Stimulated activated CD8-positive, alpha-beta memory T cell treated with anti-CD3 and anti-CD28 coated beads, Interleukin-4, amount 100 ng/mL, for 24 hours (primary cell): ENCODE measurements around the gene PAQR8.
A peak's percentile ranks its signal among the peaks of the same experiment; 100 is the strongest.
"Not testable (repeated sequence)": the region's sequence is repeated elsewhere in the genome, so short reads cannot be mapped to it uniquely, and the experiment has no call there.

Experiments
- DNase-seq: peaks from one replicate; pipeline ENCODE4 v3.0.0-alpha.2; 2020; ENCODE audit warnings: low read depth

PAQR8 gene

DNA sequence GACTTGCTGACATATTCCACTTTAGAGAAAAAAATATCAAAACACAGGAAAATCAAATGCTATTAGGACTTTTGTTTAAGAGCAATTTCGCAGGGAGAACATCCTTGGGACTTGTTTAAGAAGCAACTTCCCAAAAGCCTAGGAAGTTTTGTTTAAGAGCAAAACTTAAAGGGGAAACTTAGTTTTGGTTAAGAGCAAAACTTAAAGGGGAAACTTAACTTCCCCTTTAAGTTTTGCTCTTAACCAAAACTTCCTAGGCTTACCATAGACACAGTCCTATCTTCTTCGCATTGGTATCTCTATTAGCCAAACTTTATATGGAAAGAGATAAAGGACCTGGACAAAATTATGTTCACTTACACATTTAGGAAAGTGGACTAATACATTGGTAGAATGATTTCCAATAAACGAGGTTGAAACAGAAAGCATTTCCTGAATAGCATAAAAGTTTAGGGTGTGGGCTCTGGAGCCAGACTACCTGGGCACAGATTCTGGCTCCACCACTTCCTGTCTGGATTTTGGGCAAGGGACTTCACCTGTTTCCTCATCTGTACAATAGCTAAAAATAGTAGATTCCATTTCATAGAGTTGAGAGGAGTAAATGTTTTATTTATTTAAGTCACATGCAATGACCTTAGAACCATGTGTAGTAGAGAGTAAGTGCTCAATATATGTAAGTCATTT, 15.7 kb downstream of the PAQR8 start:
- no peak for DNase-seq

DNA sequence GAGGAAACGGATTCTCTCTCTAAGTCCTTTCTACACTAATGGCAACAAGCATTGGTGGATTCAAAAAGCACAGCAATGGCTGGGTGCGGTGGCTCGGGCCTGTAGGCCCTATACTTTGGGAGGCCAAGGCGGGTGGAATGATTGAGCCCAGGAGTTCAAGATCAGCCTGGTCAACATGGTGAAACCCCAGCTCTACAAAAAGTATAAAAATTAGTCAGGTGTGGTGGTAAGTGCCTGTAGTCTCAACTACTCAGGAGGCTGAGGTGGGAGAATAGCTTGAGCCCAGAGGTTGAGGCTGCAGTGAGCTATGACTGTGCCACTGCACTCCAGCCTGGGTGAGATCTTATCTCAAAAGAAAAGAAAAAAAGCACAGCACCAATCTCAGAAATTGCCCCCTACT, 19.3 kb downstream of the PAQR8 start:
- DNase-seq, result no peak

DNA sequence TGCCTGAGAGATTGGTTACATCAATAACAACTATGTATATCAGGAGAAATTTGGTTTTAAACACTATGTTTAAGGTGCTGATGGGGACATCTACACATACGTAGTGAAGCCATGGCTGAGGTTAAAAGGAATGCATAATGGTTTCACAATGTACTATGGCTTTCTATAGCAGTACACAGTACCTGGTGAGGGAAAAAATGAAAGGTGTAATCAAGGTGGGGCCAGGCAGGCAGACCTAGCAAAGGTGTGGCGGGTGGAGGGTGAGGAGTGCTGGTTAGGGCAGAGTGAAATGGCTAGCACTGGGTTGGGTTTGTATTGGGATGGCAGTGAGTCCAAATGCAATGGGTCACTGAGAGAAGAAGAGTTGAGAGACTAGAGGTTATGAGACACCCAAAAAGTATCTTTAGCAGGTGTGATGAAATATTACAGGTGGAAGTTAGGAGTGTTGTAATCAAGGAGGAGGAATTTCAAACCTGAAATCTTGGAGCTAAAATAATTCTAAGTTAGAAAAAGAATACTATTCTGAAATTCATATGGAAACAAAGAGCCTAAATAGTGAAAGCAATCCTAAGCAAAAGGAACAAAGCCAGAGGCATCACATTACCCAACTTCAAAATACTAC, 22.3 kb downstream of the PAQR8 start:
- no peak for DNase-seq

DNA sequence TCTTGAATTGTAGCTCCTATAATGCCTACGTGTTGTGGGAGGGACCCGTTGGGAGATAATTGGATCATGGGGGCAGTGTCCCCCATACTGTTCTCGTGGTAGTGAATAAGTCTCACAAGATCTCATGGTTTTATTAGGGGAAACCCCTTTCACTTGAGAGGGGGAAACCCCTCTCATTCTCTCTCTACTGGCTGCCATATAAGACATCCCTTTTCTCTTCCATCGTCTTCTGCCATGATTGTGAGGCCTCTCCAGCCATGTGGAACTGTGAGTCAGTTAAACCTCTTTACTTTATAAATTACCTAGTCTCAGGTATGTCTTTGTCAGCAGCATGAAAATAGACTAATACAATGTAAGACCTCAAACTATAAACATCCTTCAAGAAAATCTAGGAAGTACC, 23.1 kb downstream of the PAQR8 start:
- no peak for DNase-seq

DNA sequence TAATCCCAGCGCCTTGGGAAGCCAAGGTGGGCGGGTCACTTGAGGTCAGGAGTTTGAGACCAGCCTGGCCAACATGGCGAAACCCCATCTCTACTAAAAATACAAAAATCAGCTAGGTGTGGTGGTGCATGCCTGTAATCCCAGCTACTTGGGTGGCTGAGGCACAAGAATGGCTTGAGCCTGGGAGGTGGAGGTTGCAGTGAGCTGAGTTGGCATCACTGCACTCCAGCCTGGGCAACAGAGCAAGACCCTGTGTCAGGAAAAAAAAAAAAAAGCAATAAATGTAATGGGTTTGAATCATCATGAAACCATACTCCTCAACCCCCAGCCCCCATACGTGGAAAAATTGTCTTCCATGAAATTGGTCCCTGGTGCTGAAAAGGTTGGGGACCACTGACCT, 26.2 kb downstream of the PAQR8 start:
- not testable (repeated sequence) for DNase-seq

DNA sequence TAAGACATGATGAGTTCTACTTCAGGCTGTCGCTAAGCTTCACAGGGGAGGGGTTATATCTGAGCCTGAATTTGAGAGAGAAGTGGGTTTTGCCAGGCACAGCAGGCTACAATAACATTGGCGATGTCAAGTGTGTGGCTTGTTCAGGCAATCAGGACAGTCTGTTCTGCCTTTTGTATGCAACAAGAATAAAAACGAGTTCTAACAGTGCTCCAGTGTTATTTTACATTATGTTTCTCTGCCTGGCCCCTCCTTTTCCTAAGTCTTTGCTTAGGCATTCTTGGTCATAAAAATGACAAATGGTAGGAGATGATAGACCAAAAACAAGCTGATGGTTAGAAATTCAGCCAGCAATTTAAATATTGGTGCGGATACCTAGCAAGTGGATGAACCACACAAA, 26.8 kb downstream of the PAQR8 start:
- no peak for DNase-seq

DNA sequence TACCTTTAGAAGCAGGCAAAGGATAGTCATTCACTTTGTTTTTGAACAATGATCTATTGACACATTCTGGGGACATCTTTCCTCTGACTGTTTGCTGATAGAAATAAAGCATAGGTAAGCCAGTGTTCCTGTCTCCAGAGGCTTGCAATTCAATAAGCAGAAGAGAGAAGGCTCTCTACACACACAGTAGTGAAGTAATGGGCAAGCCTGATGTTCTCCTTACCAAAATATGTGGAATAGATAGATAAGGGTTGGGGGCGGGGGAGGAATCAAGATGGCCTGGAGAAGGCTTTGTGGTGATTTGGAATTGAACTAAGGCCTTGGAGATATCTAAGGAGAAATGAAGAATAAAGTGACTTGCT, 27.3 kb downstream of the PAQR8 start:
- DNase-seq, result no peak

DNA sequence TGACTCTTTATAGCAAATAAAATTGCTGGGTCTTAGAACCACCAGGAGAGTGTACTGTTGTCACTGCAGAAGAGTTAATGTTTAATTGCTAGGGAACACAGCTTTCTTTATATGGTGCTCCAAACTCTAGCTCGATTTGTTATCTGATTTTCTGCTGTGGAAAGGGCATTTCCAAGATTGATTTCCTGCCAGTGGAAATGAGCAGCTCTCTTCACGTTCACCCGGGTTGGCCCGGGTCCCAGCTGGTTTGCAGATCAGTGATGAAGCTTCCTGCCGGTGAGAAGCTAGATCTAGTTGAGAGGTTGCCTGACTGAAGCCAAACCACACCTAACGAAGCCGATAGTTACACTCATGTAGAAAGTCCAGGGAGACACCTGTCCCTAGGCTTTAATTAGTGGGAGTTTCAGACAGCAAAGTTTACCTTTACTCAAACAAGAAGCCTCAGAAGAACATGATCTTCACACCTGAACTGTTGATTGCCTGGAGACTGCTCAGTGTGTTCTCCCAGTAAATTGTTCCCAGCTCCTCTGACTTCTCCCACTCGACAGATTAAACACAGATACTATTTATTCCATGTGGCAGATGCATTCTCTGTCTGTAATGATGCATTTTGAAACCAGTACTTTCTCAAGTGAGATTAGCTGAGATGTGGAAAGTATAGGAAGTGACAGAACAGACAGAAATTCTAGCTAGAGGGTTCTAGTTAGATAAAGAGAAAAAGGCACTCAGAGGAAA, 27.8 kb downstream of the PAQR8 start:
- no peak for DNase-seq

DNA sequence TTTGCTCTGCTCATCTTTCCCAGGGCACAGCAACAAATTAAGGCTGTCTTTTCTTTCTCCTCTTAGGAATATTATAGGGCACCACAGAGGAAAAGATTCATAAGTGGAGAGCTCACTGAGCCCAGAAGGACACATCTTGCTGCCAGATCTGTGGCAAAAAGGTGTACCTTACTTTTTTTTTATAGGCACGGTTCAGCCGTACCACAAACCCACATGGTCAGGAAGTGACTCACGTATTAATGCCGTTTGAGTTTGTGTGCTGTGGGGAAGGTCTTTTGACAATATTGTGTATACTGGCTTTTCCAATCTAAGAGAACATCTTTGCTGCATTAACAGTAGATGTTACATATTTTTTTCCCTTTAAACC, 28.4 kb downstream of the PAQR8 start:
- DNase-seq, result peak; percentile 19

DNA sequence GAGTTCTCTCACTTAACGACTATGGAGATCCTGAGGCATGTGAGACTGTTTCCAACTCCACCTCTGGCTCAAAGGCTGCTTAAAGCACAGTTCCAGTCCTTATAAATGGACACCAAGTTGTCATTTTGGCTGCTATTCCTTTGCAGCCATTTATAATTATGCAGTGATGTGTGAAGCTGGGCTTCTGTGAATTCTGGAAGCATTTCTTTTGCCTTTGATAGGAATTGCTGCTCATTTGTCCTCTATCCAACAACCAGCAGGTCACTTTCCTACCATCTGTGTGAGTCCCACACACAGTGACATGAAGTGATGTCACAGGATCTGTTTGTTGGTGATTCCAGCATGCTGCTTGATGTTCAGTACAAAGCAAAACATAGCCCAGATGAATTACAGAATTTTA, 29.6 kb downstream of the PAQR8 start:
- no peak for DNase-seq

DNA sequence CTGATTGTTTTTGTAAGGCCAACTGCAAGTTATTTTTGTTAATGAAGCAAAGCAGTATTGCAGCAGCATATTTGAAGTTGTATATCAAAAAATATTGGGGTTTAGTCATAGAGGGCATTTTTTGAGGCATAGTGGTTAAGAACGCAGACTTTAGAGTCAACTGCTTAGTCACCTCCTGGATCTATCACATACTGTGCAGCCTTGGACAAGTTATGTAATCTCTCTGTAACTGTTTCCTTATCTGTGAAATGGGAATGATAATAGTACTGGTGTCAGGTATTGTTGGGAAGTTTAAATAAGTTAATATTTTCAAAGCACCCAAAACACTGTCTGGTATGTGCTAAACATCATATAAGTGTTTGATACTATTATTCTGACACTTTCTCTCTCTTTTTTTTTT, 31.0 kb downstream of the PAQR8 start:
- no peak for DNase-seq

DNA sequence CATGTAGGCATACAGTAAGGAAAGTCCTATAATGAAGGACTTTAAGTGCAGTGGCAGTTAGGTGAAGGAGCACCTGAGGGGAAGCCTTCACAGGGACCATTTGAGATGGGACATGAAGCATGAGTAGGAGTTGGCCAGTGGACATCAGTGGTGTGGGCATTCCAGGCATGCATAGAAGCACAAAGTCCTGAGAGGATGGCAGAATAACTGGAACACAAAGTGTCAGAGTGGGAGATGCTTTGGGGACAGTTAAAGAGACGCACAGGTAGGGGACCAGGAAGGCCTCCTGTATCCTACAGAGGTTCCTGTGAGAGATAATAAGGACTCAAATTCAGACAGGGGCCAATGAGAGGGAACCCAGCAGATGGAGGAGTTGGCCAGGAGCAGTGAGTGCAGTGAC, 31.8 kb downstream of the PAQR8 start:
- no peak for DNase-seq

DNA sequence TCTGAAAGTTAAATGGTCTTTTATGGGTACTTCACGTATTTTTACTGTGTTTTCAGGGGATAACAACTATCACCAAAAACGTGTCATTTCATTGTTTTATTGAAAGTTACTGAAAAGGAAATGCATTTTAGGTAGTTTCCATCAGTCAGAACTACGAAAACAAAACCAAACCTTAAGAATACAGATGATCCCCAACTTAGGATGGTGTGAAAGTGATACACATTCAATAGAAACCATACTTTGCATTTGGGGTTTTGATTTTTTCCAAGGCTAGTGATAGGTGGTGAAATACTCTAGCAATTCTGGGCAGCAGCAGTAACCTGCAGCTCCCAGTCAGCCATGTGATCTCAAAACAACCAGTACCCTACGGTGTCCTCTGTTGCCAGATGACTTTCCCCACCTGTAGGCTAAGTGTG, 32.3 kb downstream of the PAQR8 start:
- no peak for DNase-seq

DNA sequence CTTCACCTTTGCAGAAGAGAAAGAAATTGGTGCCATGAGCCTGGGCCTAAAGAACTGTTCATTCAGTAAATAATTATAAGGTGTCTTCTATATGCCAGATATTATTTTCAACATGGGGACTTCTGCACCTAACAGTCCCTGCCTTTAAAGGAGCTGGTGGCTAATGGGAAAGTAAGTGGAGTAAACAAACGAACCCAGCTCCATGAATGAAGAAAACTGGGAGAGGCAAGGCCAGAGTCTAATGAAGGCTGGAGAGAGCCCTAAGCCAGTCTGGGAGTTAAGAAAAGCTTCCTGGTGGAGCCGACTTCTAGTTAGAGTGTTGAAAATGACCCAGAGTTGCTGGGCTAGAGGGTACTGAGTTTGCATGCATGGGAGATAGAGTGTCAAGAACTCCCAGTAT, 34.0 kb downstream of the PAQR8 start:
- no peak for DNase-seq

DNA sequence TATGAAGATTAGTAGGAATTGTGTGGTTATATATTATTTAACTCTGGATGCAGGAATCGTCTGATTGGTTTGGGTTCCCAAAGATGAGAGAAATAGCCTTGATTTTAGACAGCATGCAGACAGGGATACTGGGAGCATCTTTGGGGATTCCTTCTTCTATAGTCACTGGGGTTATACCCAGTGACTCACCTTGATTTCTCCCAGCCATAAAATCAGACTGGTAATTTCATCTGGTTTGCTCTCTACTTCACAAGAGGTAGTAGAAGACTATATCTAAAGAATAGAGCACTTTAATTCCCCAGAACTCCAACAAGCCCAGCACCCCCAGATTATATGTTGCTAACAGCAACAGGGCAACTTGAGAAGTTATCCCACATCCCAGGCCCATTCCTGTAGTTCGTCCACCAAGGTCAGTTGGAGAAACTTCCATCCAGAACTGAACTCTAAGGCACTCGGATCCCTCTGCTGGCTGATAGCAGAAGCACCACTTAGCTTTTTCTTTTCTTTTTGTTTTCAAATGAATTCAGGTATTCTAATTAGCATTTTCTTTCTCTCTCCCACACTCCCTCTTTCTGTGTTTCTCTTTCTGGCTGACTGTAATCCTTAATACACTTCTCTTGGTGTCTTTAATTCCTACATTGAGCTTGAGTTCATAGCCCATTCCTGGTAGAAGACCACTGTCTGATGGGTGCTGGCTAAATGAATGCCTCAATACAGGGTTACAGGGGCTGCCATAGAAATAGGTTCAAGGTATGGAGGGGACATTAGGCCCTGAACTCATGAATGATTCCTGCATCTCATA, 37.8 kb downstream of the PAQR8 start:
- DNase-seq, result no peak

DNA sequence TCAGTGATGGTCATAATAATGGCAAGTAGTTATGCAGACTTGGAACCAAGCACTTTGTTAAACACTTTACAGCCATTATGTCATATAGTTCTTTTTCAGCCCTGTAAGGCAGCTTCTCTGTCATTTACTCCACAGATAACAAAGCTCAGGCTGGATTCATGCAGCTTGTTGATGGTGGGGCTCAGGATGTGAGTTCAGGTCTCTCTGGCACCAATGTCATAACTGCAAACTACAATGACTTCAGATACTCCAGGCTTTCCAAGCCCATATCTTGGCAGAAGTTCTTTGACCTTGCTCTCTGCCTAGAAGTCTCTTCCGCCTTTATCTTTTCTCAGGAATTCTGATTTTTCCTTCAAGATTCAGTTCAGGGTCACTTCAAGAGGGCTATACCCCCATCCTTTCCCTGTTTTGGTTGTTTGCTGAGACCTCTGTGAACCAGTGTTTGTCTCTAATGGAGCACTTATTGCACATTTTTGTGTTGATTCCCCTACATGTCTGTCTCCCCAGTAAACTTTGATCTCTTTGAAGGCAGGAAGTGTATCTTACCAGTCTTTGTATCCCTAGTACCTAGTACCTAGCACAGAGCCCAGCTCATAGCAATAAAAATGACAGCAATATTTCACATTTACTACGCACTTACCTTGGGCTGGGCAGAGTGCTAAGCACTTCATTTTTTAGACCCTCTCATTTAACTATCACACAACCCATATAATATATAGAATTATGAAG, 38.5 kb downstream of the PAQR8 start:
- DNase-seq, result no peak

DNA sequence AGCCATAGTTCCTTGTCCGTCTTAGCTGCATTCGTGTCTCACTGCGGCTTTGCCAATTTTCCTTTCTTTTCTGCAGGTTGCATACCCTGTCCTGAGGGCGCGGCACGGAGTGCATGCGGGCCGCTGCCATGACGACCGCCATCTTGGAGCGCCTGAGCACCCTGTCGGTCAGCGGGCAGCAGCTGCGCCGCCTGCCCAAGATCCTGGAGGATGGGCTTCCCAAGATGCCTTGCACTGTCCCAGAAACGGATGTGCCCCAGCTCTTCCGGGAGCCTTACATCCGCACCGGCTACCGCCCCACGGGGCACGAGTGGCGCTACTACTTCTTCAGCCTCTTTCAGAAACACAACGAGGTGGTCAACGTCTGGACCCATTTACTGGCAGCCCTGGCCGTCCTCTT, 41.1 kb downstream of the PAQR8 start:
- no peak for DNase-seq

DNA sequence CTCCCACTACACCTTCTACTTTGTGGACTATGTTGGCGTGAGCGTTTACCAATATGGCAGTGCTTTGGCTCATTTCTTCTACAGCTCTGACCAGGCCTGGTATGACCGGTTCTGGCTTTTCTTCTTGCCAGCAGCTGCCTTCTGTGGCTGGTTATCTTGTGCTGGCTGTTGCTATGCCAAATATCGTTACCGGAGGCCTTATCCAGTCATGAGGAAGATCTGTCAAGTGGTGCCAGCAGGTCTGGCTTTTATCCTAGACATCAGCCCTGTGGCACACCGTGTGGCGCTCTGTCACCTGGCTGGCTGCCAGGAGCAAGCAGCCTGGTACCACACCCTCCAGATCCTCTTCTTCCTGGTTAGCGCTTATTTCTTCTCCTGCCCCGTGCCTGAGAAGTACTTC, 41.7 kb downstream of the PAQR8 start:
- no peak for DNase-seq

DNA sequence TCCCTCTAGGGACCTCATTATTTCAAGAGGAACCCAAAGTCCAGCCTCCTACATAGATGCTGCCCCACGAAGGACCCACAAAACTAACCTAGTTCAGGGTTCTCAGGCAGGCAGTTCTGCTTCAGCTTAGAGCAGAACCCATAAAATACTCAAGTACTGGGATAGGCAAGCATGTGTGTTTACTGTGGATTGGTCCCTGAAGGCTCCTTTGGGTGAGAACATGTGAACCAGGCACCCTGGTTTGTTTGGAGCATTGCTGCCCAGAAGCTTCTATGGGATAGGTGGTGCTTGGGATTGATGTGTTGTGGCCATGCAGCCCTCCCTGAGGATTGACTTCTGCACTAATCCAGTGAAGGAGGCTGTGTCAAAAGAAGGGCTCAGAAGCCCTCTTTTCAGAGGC, 43.3 kb downstream of the PAQR8 start:
- no peak for DNase-seq

DNA sequence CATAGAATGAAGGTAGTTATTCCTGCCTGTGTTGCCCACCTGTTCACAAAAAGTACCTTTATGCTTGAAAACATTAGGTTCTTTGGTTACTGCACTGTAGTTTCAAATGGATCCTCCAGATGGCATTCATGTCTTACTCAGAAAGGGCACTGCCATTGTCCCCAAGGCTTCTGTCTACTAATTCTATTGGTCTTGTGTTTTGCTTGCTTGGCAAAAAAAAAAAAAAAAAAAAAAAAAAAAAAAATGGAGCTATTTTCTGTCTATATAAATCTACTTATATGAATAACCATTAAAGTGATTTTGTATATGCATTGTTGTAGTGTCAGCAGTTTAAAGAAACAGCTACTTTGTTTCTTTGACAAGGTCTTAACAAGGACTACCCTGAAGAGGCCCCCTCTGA, 45.5 kb downstream of the PAQR8 start:
- DNase-seq, result no peak

DNA sequence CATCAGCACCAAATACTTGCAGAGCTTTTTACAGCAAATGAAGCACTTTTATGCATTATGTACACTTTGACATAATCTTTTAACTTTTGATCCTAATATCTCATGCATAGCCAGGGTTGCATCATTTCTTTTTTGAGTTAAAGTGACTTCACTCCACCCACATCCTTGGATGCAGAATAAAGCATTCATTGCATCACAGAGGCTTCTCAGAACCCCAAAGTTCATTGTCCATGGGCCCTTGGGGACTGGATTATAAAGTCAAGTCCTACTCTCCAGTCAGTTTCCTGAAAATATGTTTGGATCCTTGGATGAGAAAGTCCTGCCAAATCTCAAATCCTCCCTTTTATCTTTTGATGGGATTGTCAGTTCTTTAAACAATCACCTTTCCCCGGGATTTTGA, 47.5 kb downstream of the PAQR8 start:
- DNase-seq, result no peak

DNA sequence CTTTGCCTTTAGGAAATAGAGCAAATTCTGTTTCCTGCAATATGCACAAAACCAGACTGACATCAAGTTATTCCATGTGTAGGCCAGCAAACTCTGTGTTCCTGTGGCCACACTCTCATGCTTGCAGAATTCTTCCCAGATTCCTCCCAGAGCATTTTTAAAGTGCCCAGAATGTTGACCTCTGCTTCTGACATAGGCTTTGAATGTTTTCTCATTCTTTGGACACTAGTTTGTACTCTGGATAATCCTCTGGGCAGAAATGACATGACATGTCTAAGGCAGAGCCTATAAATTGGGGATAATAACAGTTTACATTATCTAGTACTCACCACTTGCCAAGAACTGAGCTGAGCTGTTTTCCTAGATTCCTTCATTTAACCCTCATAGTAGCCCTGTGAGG, 49.0 kb downstream of the PAQR8 start:
- no peak for DNase-seq
